HCT116 (cell line): Measurements from ENCODE around the gene SPEF2.

ENCODE experiments used
- EZH2phosphoT487 ChIP-seq: fragments of 200-600 bp; IDR thresholded peaks from 2 replicates; pipeline ENCODE4 v1.6.1; 2018; ENCODE audit warnings: antibody characterized with exemption, borderline replicate concordance
- JUND ChIP-seq: IDR thresholded peaks from 2 replicates; pipeline ENCODE4 v1.6.1; 2012
- TF ChIP-seq, protein P1 (sequence below), 3 experiments: fragments of 200-600 bp in 1 of 3; sonication (generic) in 1 of 3; IDR thresholded peaks in 2 of 3; conservative IDR thresholded peaks in 1 of 3; 2 replicates each; pipeline ENCODE4 v1.5.1; 2012 to 2017; ENCODE audit warnings: low read depth in 2 of 3, low read length in 2 of 3, antibody characterized with exemption in 1 of 3, borderline replicate concordance in 1 of 3, control low read depth in 1 of 3, mild to moderate bottlenecking in 1 of 3, mixed read lengths in 1 of 3, mixed run types in 1 of 3, moderate library complexity in 1 of 3; ENCODE audit not compliant: insufficient read depth in 1 of 3
- TF ChIP-seq, protein P2 (sequence below): IDR thresholded peaks from 2 replicates; pipeline ENCODE4 v1.6.1; 2012

DNA sequence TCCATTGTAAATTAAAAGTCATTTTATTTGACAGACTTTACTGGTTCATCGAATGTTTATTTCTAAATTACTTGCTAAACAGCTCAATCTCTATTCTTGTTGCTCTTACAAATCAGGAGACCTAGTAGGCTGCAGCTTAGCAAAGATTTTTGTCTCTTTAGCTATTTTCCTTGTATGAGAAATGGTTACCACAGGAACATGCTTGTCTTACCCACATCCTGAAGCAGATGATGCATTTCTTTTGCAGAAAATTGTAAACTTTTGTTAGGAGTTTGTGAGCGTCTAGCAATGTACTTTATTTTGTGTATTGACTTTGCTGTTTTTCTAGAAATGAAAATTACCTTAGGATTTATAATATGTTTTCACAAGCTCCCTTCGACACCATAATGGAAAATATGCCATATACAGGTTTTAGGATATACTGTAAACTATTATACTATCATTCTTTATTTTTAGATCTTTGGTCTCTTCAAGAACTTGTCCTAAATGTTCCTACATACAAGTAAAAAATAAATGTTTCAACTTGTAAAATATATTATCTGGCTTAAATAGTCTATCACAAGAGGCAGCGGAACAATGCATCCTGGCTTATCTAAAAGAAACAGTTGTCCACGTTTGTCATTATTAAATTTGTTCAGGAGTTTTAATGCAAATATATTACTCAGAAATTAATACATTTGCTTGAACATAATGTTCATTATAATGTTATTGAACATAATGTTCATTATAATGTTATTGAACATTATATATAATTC lies 54.1 kb downstream of the SPEF2 start:
- TF ChIP-seq, protein P1, sequence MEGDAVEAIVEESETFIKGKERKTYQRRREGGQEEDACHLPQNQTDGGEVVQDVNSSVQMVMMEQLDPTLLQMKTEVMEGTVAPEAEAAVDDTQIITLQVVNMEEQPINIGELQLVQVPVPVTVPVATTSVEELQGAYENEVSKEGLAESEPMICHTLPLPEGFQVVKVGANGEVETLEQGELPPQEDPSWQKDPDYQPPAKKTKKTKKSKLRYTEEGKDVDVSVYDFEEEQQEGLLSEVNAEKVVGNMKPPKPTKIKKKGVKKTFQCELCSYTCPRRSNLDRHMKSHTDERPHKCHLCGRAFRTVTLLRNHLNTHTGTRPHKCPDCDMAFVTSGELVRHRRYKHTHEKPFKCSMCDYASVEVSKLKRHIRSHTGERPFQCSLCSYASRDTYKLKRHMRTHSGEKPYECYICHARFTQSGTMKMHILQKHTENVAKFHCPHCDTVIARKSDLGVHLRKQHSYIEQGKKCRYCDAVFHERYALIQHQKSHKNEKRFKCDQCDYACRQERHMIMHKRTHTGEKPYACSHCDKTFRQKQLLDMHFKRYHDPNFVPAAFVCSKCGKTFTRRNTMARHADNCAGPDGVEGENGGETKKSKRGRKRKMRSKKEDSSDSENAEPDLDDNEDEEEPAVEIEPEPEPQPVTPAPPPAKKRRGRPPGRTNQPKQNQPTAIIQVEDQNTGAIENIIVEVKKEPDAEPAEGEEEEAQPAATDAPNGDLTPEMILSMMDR (IDR thresholded peaks at IDR 0.05 in 2 of 3, conservative IDR thresholded peaks at IDR 0.05 in 1 of 3; ENCODE audit: borderline replicate concordance in 1 of 3, insufficient read depth in 1 of 3, low read depth in 2 of 3, low read length in 2 of 3) = no peak
- no peak for TF ChIP-seq EZH2phosphoT487
- TF ChIP-seq, protein P2, sequence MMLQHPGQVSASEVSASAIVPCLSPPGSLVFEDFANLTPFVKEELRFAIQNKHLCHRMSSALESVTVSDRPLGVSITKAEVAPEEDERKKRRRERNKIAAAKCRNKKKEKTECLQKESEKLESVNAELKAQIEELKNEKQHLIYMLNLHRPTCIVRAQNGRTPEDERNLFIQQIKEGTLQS = no peak
- TF ChIP-seq JUND = no peak
